HG03565 (cell line): ENCODE results near the gene PNKP.
A peak's percentile ranks its signal among the peaks of the same experiment; 100 is the strongest.

ENCODE experiments used
- ATAC-seq: cut with Tn5 transposase; IDR thresholded peaks from one replicate; pipeline ENCODE4 v1.9.1; 2021; ENCODE audit warnings: mild to moderate bottlenecking, moderate library complexity; ENCODE audit not compliant: unreplicated experiment

The PNKP gene

GRCh38 chr19:49876422-49877019, 9.1 kb upstream of the PNKP start:
- ATAC-seq: peak; percentile 38

DNA sequence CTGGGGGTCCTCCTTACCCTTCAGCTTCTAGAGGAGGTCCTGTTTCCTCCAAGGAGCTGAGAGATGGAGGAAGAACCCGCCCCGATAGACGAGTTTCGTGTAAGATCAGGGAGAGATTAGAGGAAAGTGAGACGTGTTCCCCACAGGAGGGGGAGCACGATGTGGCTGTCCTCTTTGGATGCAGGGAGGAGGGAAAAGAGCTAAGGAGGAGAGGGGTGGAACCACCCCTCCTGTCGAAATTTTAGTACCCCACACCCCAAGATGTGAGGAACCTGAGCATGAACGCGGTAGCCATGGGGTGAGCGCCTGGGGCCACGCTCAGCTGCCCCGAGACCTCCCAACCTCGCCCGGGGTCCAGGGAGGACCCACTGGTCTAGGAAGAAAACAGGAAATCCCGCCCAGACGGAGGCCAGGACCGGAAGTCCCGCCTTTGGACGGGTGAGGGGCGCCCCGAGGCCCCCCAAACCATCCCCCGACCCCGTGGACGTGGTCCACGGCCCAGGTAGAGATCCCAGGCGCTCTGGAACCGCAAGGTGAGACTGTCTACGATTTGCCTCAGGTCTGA, 8.6 kb upstream of the PNKP start:
- no peak for ATAC-seq

DNA sequence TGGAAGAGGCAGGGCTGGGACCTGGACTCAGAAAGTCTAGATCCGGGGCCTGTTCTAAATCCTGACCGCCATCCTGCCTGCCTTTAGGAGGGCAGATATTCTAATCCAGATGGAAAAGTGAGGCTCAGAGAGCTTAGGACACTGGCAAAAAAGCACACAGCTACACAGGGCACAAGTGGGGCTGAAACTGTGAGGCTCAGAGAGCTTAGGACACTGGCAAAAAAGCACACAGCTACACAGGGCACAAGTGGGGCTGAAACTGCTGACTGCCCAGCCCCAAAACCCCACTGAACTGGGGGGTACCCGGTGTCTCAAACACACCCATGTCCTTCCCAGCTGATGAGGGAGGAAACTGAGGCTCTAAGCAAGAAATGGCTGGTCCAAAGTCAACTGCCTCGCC, 7.8 kb upstream of the PNKP start:
- no peak for ATAC-seq

- ATAC-seq: no peak
These were observed 7.3 kb upstream of the PNKP start for GRCh38 chr19:49874503-49875157.

- no peak for ATAC-seq
These were observed 6.5 kb upstream of the PNKP start for GRCh38 chr19:49873834-49874233.

- no peak for ATAC-seq
These were observed 5.7 kb upstream of the PNKP start for GRCh38 chr19:49873129-49873521.

GRCh38 chr19:49872245-49873128, 5.1 kb upstream of the PNKP start:
- ATAC-seq: no peak

- ATAC-seq: no peak
These were observed 4.1 kb upstream of the PNKP start for GRCh38 chr19:49871349-49871985.

- ATAC-seq: no peak
These were observed 3.0 kb upstream of the PNKP start for GRCh38 chr19:49870309-49870901.

DNA sequence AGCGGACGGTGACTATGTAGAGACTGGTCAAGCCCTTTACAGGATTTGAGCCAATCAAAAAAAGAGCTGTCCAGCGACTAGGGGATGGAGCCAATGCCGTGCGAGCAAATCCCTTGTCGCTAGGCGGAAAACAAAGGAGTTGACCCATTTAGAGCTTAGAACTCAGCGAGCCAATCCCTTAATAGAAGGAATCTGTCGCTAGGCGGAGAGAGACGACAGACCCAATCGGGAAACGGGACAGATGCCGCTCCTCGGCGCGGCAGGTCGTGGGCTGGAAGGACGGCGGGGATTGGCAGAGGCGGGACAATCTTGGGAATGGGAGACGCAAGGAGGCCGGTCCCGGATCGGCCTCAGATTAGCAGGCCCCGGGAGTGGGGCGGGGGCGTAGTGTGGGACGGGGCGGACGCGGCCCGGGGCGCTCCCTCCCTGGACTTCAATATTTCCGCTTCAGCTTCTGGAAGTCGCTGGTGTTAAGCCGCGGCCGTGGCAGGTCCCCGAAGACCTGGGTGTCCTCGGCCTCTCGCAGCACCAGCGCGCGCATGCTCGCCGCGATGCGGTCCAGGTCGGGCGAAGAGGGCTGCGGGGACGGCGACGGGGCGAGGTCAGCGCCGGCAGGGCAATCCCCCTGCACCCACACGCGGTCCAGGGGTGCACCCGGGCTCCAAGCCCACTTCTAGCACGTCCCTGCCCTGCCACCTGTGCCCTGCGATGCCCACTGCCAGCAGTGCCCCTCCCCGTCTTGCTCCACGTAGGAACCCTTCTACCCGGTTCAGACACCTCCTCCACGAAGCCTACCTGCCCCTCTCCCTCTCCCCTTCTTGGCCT, 2.3 kb upstream of the PNKP start:
- peak; percentile 61 for ATAC-seq

DNA sequence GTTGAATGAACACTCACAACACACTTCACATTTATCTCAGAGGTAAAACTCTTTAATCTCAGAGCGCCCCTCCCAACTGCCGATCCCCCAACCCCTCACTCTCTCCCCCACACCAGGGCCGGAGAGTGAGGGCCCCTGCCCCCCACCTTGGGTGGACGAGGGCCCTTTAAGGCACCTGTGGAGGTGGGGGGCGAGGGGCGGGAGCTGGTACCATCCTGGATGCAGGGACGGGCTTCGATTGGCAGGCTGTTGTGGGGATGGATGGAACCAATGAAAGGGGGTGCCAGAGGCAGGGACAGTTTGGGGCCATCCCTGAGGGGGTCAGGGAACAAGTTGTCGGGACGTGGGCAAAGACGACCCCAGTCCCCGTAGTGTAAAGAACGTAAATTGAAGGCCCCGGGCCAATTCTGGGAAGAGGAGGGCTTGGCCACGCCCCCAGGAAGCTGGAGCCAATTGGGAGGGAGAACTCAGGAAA, 1.7 kb upstream of the PNKP start:
- ATAC-seq: no peak

- ATAC-seq: no peak
These were observed 2.5 kb downstream of the PNKP start for GRCh38 chr19:49864890-49865289.

- no peak for ATAC-seq
These were observed 3.4 kb downstream of the PNKP start for GRCh38 chr19:49863935-49864320.

GRCh38 chr19:49863254-49863934, 4.0 kb downstream of the PNKP start:
- no peak for ATAC-seq

DNA sequence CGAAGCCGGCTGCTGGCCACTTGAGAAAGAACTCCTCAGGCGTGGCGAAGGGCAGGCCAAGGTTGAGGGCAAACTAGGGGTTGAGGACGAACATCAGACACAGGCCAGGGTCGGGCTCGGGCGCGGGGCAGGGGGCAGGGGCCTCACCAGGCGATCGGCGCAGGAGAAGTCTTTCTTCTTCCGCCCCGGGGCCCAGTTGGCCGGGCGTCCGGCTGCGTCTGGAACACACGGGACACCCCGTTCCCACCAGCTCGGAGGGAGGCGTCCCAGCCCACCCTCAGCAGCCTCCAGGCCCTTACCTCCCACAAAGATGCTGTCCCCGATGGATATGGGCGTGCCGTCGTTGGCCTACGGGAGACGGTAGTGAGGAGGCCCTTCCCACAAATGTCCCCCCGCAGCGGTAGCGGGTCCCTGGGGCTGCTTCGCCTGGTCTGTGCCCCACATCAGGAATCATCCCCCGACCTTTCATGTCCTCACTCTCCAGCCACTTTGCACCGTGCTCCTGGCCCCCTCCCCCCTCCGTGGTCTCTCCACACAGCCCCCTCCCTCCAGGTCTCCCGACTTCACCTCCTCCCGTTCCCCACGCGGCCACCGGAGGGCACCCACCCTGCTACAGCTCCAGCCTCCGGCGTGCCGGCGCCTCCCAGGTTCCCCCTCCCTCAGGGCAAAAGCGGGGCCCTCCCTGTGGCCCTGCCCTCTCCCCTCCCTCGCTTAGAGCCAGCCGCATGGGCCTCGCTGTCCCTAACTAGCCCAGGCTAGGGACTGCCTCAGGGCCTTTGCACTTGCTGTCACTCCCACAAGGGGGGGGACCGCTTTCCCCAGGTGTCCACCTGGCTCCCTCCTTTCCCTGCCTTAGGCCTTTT, 4.8 kb downstream of the PNKP start:
- no peak for ATAC-seq

DNA sequence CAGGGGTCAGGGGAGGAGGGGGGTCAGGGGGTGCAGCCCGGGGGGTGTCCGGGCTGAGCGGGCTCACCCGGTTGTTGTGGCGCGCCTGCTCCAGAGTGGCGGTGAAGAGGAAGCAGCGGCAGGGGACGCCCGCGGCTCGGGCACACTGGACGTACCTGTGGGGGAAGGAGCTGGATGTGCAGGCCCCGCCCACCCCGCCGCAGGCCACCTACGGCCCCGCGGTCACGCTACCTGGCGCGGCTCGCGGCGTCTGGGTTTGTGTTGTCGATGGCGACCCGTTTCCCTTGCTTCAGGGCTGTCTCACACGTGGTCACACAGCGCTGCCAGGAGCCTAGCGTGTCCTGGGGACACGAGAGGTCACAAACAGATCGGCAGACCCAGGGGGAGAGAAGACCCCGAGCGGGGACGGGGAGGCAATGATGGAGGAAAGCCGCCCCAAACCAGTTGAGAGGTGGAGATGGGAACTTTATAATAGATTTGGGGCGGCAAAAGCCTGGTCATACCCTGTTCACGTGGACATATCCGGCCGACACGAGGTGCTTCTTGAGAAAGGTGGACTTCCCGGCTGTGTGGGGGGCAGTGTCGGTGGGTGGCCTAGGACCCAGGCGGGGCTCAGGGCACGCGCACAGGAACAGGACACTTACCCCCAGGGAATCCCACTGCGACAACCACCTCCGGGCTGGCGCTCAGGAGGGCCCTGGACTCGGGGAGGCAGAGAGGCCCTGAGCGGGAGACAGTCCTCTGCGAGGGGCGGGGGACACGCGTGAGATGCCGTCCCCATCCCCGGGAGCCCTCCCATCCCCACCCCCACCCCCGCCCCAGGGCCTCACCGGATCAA, 5.6 kb downstream of the PNKP start:
- no peak for ATAC-seq

DNA sequence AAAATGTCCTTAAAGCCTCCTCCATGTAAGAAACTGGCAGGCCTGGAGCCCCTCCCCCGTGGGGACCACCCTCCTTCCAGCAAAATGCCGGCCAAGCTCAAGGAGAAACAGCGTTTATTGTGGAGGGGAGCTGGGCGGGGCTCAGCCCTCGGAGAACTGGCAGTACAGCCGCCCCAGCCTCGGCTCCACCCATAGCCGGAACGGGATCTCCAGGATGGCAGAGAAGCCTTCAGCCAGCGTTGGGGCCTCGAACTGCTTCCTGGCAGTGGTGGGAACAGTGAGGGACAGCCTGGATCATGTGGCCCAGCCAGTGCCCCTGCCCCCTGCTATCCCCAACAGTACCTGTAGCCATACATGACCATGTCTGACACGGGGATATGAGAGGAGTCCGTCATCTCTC, 6.3 kb downstream of the PNKP start:
- ATAC-seq: no peak
